GM23248 (cell line): ENCODE measurements around the gene NEK10. TPM values are rescaled to one million over a fixed set of nuclear protein-coding genes. Genes with fewer than 3 reads are reported as not detected.

ENCODE experiments used
- DNase-seq: peaks from one replicate; pipeline ENCODE4 v3.0.0-alpha.2; 2015
- H2AFZ ChIP-seq: fragments of 200-600 bp; sonication (generic); 2 replicates; pipeline ENCODE4 v1.6.1; 2016; ENCODE audit warnings: antibody characterized with exemption
- H3F3A ChIP-seq: fragments of 200-600 bp; sonication (generic); 2 replicates; pipeline ENCODE4 v1.6.1; 2016; ENCODE audit warnings: mild to moderate bottlenecking, antibody characterized with exemption, mixed run types; ENCODE audit not compliant: insufficient read depth
- H3K27ac ChIP-seq: fragments of 200-600 bp; sonication (generic); 2 replicates; pipeline ENCODE4 v1.5.1; 2016; ENCODE audit warnings: mild to moderate bottlenecking
- H3K27me3 ChIP-seq: fragments of 200-600 bp; sonication (generic); replicated peaks from 2 replicates; pipeline ENCODE4 v1.6.1; 2016; ENCODE audit warnings: mild to moderate bottlenecking; ENCODE audit not compliant: insufficient read depth
- H3K36me3 ChIP-seq: fragments of 200-600 bp; sonication (generic); 2 replicates; pipeline ENCODE4 v1.6.1; 2016; ENCODE audit warnings: low read depth, mild to moderate bottlenecking
- H3K4me1 ChIP-seq: fragments of 200-600 bp; sonication (generic); 2 replicates; pipeline ENCODE4 v1.6.1; 2016; ENCODE audit warnings: mild to moderate bottlenecking; ENCODE audit not compliant: insufficient read depth
- H3K4me2 ChIP-seq: fragments of 200-600 bp; sonication (generic); one replicate; pipeline ENCODE4 v1.6.1; 2016; ENCODE audit warnings: mild to moderate bottlenecking; ENCODE audit not compliant: unreplicated experiment
- H3K4me3 ChIP-seq: fragments of 200-600 bp; sonication (generic); 2 replicates; pipeline ENCODE4 v1.5.1; 2016; ENCODE audit warnings: mild to moderate bottlenecking
- H3K79me2 ChIP-seq: fragments of 200-600 bp; sonication (generic); 2 replicates; pipeline ENCODE4 v1.6.1; 2016; ENCODE audit warnings: mild to moderate bottlenecking; ENCODE audit not compliant: insufficient read depth
- H3K9ac ChIP-seq: fragments of 200-600 bp; sonication (generic); 2 replicates; pipeline ENCODE4 v1.6.1; 2016; ENCODE audit warnings: mild to moderate bottlenecking
- H3K9me2 ChIP-seq: fragments of 200-600 bp; sonication (generic); 2 replicates; pipeline ENCODE4 v1.6.1; 2016; ENCODE audit warnings: mixed run types, mild to moderate bottlenecking, moderate library complexity; ENCODE audit not compliant: insufficient read depth
- H3K9me3 ChIP-seq: fragments of 200-600 bp; sonication (generic); one replicate; pipeline ENCODE4 v1.6.1; 2017; ENCODE audit warnings: low read depth
- H4K20me1 ChIP-seq: fragments of 200-600 bp; sonication (generic); 2 replicates; pipeline ENCODE4 v1.6.0; 2016; ENCODE audit not compliant: insufficient read depth
- EZH2 ChIP-seq: fragments of 200-600 bp; sonication (generic); IDR thresholded peaks from 2 replicates; pipeline ENCODE4 v1.6.1; 2018; ENCODE audit warnings: antibody characterized with exemption, mild to moderate bottlenecking; ENCODE audit not compliant: insufficient read depth, poor library complexity, severe bottlenecking
- EZH2phosphoT487 ChIP-seq: fragments of 200-600 bp; sonication (generic); IDR thresholded peaks from 2 replicates; pipeline ENCODE4 v1.6.1; 2018; ENCODE audit warnings: antibody characterized with exemption, moderate library complexity, mild to moderate bottlenecking, low read depth; ENCODE audit not compliant: insufficient read depth
- WGBS, 2 experiments: methylation state at CpG; one replicate each; pipeline ENCODE4 v1.1.6; 2015 to 2017; ENCODE audit warnings: low lambda C conversion rate in 2 of 2, low coverage in 1 of 2; ENCODE audit errors: missing lambda C conversion rate in 2 of 2; 5-methylcytosine and 5-hydroxymethylcytosine counted together
- in situ Hi-C: fragments of 300-500 bp; cut with MboI; formaldehyde crosslinking; loops from 2 replicates; pipeline ENCODE4 v1.15.0; 2020
- polyA plus RNA-seq: library from polyadenylated mRNA; unstranded; fragments of >200 nt; fragmentation: Nextera tagmentation; extraction: Ambion mirVana; gene quantifications from 2 replicates; pipeline ENCODE4 v1.2.1, GENCODE V29; 2016
- total RNA-seq: library from RNA; depleted of rRNA; stranded (reverse); fragments of >200 nt; shearing (Covaris generic); gene quantifications from 2 replicates; pipeline ENCODE4 v1.2.3, GENCODE V29; 2014

Gene NEK10
- total and polyA plus RNA-seq, 2 experiments from 2014 or later: 3.2 to 7.6 TPM

GRCh38 chr3:27186013-27186412, 183.2 kb downstream of the NEK10 start:
- no peak overlapping the region for H3K4me2 ChIP-seq
- peak; percentile 2 for DNase-seq
- H3K9ac ChIP-seq: no peak overlapping the region
- H3K4me1 ChIP-seq: no peaks in the 10 kb centered on the region
- H3K79me2 ChIP-seq: no peaks in the 10 kb centered on the region
- H3K9me2 ChIP-seq: no peaks in the 10 kb centered on the region
- 85 to 89% methylated on average over 5 of the region's 5 CpGs for WGBS, 2 experiments
- H3K36me3 ChIP-seq: peaks cover 10% of the 10 kb centered on the region; the same call in 1 of the 2 replicates
- no peak overlapping the region for H3K4me3 ChIP-seq
- H4K20me1 ChIP-seq: no peaks in the 10 kb centered on the region
- no peaks in the 10 kb centered on the region for H3K9me3 ChIP-seq
- no peak for TF ChIP-seq EZH2
- no peak for TF ChIP-seq EZH2phosphoT487
- H3K27me3 ChIP-seq: no peaks in the 10 kb centered on the region
- H3K27ac ChIP-seq: no peak overlapping the region
- no peak overlapping the region for H2AFZ ChIP-seq
- no peaks in the 10 kb centered on the region for H3F3A ChIP-seq
- in situ Hi-C loops: no loop called here

- WGBS, 2 experiments: 83 to 88% methylated on average over 2 of the region's 2 CpGs
- Histone ChIP-seq H3K79me2 (no peaks in the 10 kb centered on the region), H3K9me3 (no peaks in the 10 kb centered on the region), H3K4me3 (no peak overlapping the region), H3K9me2 (no peaks in the 10 kb centered on the region), H3K4me2 (no peak overlapping the region), H3K36me3 (peaks cover 10% of the 10 kb centered on the region; the same call in 1 of the 2 replicates), H2AFZ (no peak overlapping the region), H3K27me3 (no peaks in the 10 kb centered on the region), H3K9ac (no peak overlapping the region), H3K27ac (no peak overlapping the region), H3F3A (no peaks in the 10 kb centered on the region), H3K4me1 (no peaks in the 10 kb centered on the region), H4K20me1 (no peaks in the 10 kb centered on the region)
- no peak for DNase-seq
- TF ChIP-seq EZH2: no peak
- no peak for TF ChIP-seq EZH2phosphoT487
- in situ Hi-C loops: no loop called here
Measured at GRCh38 chr3:27185231-27185989, 183.8 kb downstream of the NEK10 start.

GRCh38 chr3:27184261-27184660, 184.9 kb downstream of the NEK10 start:
- Histone ChIP-seq H3K27me3 (no peaks in the 10 kb centered on the region), H4K20me1 (no peaks in the 10 kb centered on the region), H3K9ac (no peak overlapping the region), H3F3A (no peaks in the 10 kb centered on the region), H3K27ac (no peak overlapping the region), H3K36me3 (peaks cover 10% of the 10 kb centered on the region; the same call in 1 of the 2 replicates), H3K79me2 (no peaks in the 10 kb centered on the region), H3K4me3 (no peak overlapping the region), H3K9me3 (no peaks in the 10 kb centered on the region), H2AFZ (no peak overlapping the region), H3K4me2 (no peak overlapping the region), H3K4me1 (no peaks in the 10 kb centered on the region), H3K9me2 (no peaks in the 10 kb centered on the region)
- in situ Hi-C loops: no loop called here
- no peak for DNase-seq
- TF ChIP-seq EZH2phosphoT487 (no peak), EZH2 (no peak)
- 46 to 51% methylated on average over 2 of the region's 2 CpGs for WGBS, 2 experiments

- H2AFZ ChIP-seq: no peak overlapping the region
- 79 to 86% methylated on average over 3 of the region's 3 CpGs for WGBS, 2 experiments
Measured at GRCh38 chr3:27176256-27176655, 192.9 kb downstream of the NEK10 start.

More at GRCh38 chr3:27176256-27176655, 192.9 kb downstream of the NEK10 start:
- Histone ChIP-seq H3K27me3 (no peaks in the 10 kb centered on the region), H3K4me2 (no peak overlapping the region), H3K9me3 (no peaks in the 10 kb centered on the region), H3K4me3 (no peak overlapping the region), H3F3A (no peaks in the 10 kb centered on the region), H3K9ac (no peak overlapping the region), H3K36me3 (no peaks in the 10 kb centered on the region), H3K9me2 (no peaks in the 10 kb centered on the region), H4K20me1 (no peaks in the 10 kb centered on the region), H3K4me1 (no peaks in the 10 kb centered on the region), H3K27ac (no peak overlapping the region), H3K79me2 (no peaks in the 10 kb centered on the region)
- in situ Hi-C loops: no loop called here
- peak; percentile 9 for DNase-seq
- TF ChIP-seq EZH2phosphoT487 (no peak), EZH2 (no peak)
